HCT116 (cell line): Measurements from ENCODE around the gene FOXS1.

Source experiments
- EZH2 ChIP-seq: fragments of 200-600 bp; sonication (generic); IDR thresholded peaks from 2 replicates; pipeline ENCODE4 v1.6.1; 2017; ENCODE audit warnings: antibody characterized with exemption, mixed run types
- POLR2A ChIP-seq: IDR thresholded peaks from 2 replicates; pipeline ENCODE4 v1.7.0; 2011; ENCODE audit warnings: borderline replicate concordance; ENCODE audit not compliant: insufficient read depth, insufficient read length; ENCODE audit errors: extremely low read depth
- YY1 ChIP-seq: IDR thresholded peaks from 2 replicates; pipeline ENCODE4 v1.6.1; 2011; ENCODE audit warnings: low read length, low read depth, moderate library complexity, mild to moderate bottlenecking; ENCODE audit not compliant: insufficient replicate concordance; ENCODE audit errors: extremely low read depth
- ZFX ChIP-seq: fragments of 450-650 bp; IDR thresholded peaks from 2 replicates; pipeline ENCODE4 v1.6.1; 2017
- TF ChIP-seq, protein P1 (sequence below), 3 experiments: fragments of 200-600 bp in 1 of 3; sonication (generic) in 1 of 3; IDR thresholded peaks in 2 of 3; conservative IDR thresholded peaks in 1 of 3; 2 replicates each; pipeline ENCODE4 v1.5.1; 2012 to 2017; ENCODE audit warnings: low read depth in 2 of 3, low read length in 2 of 3, antibody characterized with exemption in 1 of 3, borderline replicate concordance in 1 of 3, control low read depth in 1 of 3, mild to moderate bottlenecking in 1 of 3, mixed read lengths in 1 of 3, mixed run types in 1 of 3, moderate library complexity in 1 of 3; ENCODE audit not compliant: insufficient read depth in 1 of 3
- TF ChIP-seq, protein P2 (sequence below): IDR thresholded peaks from 2 replicates; pipeline ENCODE4 v1.6.1; 2011; ENCODE audit warnings: mild to moderate bottlenecking, low read length, moderate library complexity; ENCODE audit not compliant: insufficient replicate concordance; ENCODE audit errors: extremely low read depth
- TF ChIP-seq, protein P3 (sequence below): IDR thresholded peaks from 2 replicates; pipeline ENCODE4 v1.6.1; 2012; ENCODE audit warnings: low read depth

DNA sequence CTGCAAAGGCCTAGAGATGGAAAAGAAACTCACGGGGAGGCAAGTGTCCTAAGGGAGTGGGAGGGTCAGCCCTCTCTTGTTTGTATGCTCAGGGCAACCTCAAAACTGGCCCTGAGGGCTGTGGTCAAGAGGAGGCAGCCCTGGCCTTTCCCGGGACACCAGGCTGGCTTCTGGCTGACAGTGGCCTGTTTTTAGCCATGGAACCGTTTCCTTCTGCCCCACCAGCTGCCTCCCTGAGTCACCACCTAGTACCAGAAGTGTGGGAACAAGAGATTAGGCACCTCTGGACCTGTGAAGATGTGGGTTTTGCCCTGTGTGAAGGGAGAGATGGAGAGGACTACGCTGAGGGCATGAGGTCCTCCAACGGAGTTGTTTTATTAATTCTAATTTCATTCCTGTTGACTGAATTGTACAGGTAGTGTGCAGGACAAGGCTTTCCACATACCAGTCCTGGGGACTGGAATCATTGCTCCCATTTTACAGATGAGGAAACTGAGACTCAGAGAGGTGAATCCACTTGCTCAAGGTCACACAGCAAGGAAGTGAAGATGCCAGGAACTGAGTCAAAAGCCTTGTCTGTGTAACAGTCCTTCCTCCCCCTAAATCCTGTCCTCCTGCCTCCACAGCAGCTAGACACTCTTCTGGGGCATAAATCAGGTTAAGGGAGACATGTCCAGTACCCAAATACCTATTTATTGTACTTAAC, 5.5 kb downstream of the FOXS1 start:
- TF ChIP-seq ZFX (no peak), POLR2A (no peak), EZH2 (no peak), YY1 (no peak)
- TF ChIP-seq, protein P1, sequence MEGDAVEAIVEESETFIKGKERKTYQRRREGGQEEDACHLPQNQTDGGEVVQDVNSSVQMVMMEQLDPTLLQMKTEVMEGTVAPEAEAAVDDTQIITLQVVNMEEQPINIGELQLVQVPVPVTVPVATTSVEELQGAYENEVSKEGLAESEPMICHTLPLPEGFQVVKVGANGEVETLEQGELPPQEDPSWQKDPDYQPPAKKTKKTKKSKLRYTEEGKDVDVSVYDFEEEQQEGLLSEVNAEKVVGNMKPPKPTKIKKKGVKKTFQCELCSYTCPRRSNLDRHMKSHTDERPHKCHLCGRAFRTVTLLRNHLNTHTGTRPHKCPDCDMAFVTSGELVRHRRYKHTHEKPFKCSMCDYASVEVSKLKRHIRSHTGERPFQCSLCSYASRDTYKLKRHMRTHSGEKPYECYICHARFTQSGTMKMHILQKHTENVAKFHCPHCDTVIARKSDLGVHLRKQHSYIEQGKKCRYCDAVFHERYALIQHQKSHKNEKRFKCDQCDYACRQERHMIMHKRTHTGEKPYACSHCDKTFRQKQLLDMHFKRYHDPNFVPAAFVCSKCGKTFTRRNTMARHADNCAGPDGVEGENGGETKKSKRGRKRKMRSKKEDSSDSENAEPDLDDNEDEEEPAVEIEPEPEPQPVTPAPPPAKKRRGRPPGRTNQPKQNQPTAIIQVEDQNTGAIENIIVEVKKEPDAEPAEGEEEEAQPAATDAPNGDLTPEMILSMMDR (IDR thresholded peaks at IDR 0.05 in 2 of 3, conservative IDR thresholded peaks at IDR 0.05 in 1 of 3; ENCODE audit: borderline replicate concordance in 1 of 3, insufficient read depth in 1 of 3, low read depth in 2 of 3, low read length in 2 of 3), result no peak
- TF ChIP-seq, protein P2, sequence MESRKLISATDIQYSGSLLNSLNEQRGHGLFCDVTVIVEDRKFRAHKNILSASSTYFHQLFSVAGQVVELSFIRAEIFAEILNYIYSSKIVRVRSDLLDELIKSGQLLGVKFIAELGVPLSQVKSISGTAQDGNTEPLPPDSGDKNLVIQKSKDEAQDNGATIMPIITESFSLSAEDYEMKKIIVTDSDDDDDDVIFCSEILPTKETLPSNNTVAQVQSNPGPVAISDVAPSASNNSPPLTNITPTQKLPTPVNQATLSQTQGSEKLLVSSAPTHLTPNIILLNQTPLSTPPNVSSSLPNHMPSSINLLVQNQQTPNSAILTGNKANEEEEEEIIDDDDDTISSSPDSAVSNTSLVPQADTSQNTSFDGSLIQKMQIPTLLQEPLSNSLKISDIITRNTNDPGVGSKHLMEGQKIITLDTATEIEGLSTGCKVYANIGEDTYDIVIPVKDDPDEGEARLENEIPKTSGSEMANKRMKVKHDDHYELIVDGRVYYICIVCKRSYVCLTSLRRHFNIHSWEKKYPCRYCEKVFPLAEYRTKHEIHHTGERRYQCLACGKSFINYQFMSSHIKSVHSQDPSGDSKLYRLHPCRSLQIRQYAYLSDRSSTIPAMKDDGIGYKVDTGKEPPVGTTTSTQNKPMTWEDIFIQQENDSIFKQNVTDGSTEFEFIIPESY, result no peak
- TF ChIP-seq, protein P3, sequence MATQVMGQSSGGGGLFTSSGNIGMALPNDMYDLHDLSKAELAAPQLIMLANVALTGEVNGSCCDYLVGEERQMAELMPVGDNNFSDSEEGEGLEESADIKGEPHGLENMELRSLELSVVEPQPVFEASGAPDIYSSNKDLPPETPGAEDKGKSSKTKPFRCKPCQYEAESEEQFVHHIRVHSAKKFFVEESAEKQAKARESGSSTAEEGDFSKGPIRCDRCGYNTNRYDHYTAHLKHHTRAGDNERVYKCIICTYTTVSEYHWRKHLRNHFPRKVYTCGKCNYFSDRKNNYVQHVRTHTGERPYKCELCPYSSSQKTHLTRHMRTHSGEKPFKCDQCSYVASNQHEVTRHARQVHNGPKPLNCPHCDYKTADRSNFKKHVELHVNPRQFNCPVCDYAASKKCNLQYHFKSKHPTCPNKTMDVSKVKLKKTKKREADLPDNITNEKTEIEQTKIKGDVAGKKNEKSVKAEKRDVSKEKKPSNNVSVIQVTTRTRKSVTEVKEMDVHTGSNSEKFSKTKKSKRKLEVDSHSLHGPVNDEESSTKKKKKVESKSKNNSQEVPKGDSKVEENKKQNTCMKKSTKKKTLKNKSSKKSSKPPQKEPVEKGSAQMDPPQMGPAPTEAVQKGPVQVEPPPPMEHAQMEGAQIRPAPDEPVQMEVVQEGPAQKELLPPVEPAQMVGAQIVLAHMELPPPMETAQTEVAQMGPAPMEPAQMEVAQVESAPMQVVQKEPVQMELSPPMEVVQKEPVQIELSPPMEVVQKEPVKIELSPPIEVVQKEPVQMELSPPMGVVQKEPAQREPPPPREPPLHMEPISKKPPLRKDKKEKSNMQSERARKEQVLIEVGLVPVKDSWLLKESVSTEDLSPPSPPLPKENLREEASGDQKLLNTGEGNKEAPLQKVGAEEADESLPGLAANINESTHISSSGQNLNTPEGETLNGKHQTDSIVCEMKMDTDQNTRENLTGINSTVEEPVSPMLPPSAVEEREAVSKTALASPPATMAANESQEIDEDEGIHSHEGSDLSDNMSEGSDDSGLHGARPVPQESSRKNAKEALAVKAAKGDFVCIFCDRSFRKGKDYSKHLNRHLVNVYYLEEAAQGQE, result no peak
